Measurements from ENCODE around the gene KHDC3L. TPM values are rescaled to one million over a fixed set of nuclear protein-coding genes. Genes with fewer than 3 reads are reported as not detected.
"Not testable (repeated sequence)": the region's sequence is repeated elsewhere in the genome, so short reads cannot be mapped to it uniquely, and the experiment has no call there.

KHDC3L gene
- total RNA-seq, 1 donor from 2014 or later = not detected

GRCh38 chr6:73353636-73354593, 8.5 kb upstream of the KHDC3L start, which contains the start of gene DPPA5:
Gene DPPA5, minus strand, starts transcription at chr6:73354276. Its CDS starts 51 bp downstream, at chr6:73354225.
- no peak within 1 kb of the TSS for H3K27ac Mint-ChIP-seq
- no peaks in the 10 kb centered on the region for H3K36me3 Mint-ChIP-seq (ENCODE audit: low read depth)
- intact Hi-C loops (cut with micrococcal nuclease) = no loop called here
- H3K9me3 Mint-ChIP-seq = no peaks in the 10 kb centered on the region
- H3K4me3 Mint-ChIP-seq = no peak within 1 kb of the TSS
- no peaks in the 10 kb centered on the region for H3K4me1 Mint-ChIP-seq
- DNase-seq = no peak
- H3K27me3 Mint-ChIP-seq = peaks cover 26% of the 10 kb centered on the region

DNA sequence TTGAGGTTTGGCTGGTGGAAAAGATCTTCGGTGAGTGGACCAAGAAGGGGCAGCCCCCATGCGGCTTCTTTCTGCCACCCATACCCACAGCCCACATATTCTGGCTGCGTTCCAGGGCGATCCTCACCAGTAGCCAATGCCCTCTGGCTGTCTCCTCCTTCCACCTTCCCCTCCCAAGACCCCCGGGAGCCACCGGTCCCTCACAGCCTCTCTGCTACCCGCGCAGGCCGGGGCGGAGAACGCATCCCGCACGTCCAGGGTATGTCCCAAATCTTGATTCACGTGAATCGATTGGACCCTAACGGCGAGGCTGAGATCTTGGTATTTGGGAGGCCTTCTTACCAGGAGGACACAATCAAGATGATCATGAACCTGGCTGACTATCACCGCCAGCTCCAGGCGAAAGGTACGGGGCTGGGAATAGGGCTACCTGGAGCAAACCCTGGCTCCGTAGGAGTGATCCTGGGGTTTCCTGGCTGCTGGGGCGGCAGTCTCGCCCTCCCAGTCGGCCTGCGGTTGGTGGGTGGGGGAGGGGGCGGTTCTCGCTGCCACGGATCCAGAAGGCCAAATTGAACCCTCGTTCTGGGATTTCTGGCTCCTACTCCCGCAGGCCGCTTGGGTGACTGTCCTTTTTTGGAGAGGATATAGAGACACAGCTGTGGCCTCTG, 545 bp downstream of the KHDC3L start:
- Mint-ChIP-seq H3K9me3 (no peaks in the 10 kb centered on the region), H3K27ac (no peak overlapping the region), H3K36me3 (ENCODE audit: low read depth) (no peaks in the 10 kb centered on the region), H3K4me3 (no peak overlapping the region), H3K27me3 (peaks cover 2% of the 10 kb centered on the region), H3K4me1 (no peaks in the 10 kb centered on the region)
- no peak for DNase-seq
- intact Hi-C loops (cut with micrococcal nuclease) = no loop called here

GRCh38 chr6:73363537-73363875, 1.0 kb downstream of the KHDC3L start:
- no peak overlapping the region for H3K4me3 Mint-ChIP-seq

DNA sequence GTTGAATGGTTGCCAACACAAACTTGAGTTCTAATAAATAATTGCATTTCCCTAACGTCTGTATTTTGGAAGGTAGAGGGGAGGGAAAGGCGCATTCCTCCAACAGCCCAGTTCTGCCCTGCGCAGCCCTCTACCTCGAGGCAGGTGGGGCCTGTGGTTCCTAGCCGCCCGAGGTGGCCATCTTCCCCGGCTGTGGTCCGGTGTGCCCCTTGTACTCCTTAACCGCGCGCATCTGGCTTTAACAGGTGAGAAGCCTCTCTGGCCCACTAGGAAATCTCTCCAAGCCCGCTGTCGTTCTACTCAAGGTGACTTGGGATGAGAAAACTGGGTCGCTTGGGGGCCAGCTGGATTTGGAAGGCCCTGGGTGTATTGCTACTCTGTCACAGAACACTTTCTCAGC, 1.7 kb downstream of the KHDC3L start:
- H3K36me3 Mint-ChIP-seq (ENCODE audit: low read depth) = no peaks in the 10 kb centered on the region
- DNase-seq = no peak

More at GRCh38 chr6:73363537-73363875, 1.0 kb downstream of the KHDC3L start:
- Mint-ChIP-seq H3K36me3 (ENCODE audit: low read depth) (no peaks in the 10 kb centered on the region), H3K27me3 (peaks cover 2% of the 10 kb centered on the region), H3K27ac (no peak overlapping the region), H3K9me3 (no peaks in the 10 kb centered on the region), H3K4me1 (no peaks in the 10 kb centered on the region)
- intact Hi-C loops (cut with micrococcal nuclease) = no loop called here
- no peak for DNase-seq

DNA sequence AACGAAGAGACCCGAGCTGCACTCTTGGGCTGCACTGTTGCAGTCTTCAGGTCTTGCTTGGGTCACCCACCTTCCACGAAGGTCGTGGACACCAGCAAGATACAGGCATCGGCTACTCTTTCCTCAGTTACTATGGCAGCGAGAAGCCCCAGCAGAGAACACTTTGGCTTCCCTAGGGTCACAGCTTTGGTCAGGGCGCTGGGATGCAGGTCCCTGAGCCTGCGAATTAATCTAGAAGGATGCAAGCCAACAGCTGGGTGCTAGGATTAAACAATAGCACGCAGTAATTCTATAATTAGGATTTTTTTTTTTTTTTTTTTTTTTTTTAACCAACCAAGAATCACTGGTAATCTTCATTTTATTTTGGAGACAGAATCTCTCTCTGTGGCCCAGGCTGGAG, 2.1 kb downstream of the KHDC3L start:
- intact Hi-C loops (cut with micrococcal nuclease) = no loop called here

More for the DNA sequence above, 1.7 kb downstream of the KHDC3L start:
- H3K4me1 Mint-ChIP-seq = no peaks in the 10 kb centered on the region
- no peak overlapping the region for H3K4me3 Mint-ChIP-seq
- no peaks in the 10 kb centered on the region for H3K9me3 Mint-ChIP-seq
- H3K27me3 Mint-ChIP-seq = peaks cover 2% of the 10 kb centered on the region
- intact Hi-C loops (cut with micrococcal nuclease) = no loop called here
- H3K27ac Mint-ChIP-seq = no peak overlapping the region

DNA sequence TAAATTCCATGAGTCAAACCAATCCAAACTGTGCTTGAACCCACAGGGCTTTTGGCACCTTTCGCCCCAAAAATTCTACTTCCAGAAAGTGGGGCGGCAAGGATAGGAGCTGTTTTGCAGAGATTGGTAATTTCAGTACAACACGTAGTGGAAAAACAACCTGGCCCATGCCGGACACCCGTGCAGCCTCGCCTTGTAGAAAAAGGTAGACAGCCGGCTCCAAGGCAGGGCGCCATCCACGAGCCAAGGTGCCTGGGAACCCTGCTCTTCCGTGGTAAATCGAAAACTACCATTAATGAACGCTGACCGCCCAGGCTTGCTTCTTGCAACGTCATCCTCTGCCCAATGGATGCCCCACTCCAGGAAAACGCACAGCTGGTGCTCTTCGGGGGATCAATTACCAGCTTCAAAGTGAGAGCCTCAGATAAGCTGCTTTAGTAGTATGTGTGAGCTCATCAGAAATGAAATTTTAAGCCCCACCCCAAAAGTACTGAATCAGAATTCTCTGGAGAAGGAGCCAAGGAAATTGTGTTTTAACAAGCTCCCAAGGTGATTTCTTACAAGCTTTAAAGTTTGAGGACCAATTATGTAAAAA, 5.4 kb downstream of the KHDC3L start:
- intact Hi-C loops (cut with micrococcal nuclease) = no loop called here

More for the DNA sequence above, 2.1 kb downstream of the KHDC3L start:
- DNase-seq = no peak
- Mint-ChIP-seq H3K4me1 (no peaks in the 10 kb centered on the region), H3K9me3 (no peaks in the 10 kb centered on the region), H3K36me3 (ENCODE audit: low read depth) (no peaks in the 10 kb centered on the region), H3K27ac (no peak overlapping the region), H3K27me3 (peaks cover 2% of the 10 kb centered on the region), H3K4me3 (no peak overlapping the region)

DNA sequence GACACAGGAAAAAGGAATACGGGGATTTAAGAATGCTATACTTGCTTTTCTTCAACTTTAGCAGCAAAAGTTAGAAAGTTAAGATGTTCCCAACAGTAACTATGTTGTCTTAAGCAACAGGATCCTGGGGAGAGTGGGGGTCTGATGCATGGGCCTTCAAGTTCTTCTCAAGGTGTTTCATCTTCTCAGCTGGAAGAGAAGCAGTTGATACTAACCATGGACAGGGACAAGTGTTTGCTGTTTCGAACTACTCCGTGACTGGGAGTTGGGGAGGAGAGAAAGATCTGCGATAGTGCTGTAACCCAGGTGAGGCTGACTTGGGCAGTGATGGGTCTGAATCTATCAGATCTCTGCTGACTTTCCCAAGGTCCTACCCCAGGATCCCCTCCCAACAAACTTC, 6.2 kb downstream of the KHDC3L start:
- H3K27ac Mint-ChIP-seq = no peak overlapping the region
- intact Hi-C loops (cut with micrococcal nuclease) = no loop called here
- no peak overlapping the region for H3K4me3 Mint-ChIP-seq
- H3K4me1 Mint-ChIP-seq = no peaks in the 10 kb centered on the region
- H3K36me3 Mint-ChIP-seq (ENCODE audit: low read depth) = no peaks in the 10 kb centered on the region
- H3K27me3 Mint-ChIP-seq = peaks cover 2% of the 10 kb centered on the region
- no peaks in the 10 kb centered on the region for H3K9me3 Mint-ChIP-seq
- DNase-seq = no peak

More for the DNA sequence above, 5.4 kb downstream of the KHDC3L start:
- Mint-ChIP-seq H3K36me3 (ENCODE audit: low read depth) (no peaks in the 10 kb centered on the region), H3K27me3 (peaks cover 2% of the 10 kb centered on the region), H3K9me3 (no peaks in the 10 kb centered on the region), H3K27ac (no peak overlapping the region), H3K4me1 (no peaks in the 10 kb centered on the region), H3K4me3 (no peak overlapping the region)
- no peak for DNase-seq

GRCh38 chr6:73369157-73369556, 6.7 kb downstream of the KHDC3L start:
- Mint-ChIP-seq H3K9me3 (no peaks in the 10 kb centered on the region), H3K27ac (no peak overlapping the region), H3K4me3 (no peak overlapping the region), H3K36me3 (ENCODE audit: low read depth) (no peaks in the 10 kb centered on the region), H3K4me1 (no peaks in the 10 kb centered on the region), H3K27me3 (peaks cover 2% of the 10 kb centered on the region)
- no peak for DNase-seq
- intact Hi-C loops (cut with micrococcal nuclease) = no loop called here

DNA sequence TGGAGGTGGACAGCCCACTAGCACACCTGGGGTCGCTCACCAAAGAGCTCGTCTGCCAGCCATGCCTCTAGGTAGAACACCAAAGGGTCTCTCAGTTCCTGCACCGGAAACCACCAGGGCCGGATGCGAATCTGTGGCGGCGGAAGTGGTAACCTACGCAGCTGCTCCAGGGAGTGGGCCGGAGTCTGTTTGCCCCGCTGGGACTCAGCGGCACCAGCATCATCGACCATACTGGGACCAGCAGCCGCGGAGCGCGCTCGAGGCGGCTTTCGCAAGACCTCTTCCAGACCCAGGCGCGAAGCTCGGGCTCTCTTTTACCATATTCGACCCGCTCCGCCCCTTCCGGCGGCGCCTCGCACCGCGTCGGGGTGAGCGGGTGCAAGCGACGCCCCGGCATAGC, 7.1 kb downstream of the KHDC3L start, which contains the start of gene OOEP:
TSS of gene OOEP (minus strand) at position 335 of the 400 bp plus-strand sequence. CDS start at position 230, 105 bp downstream.
- no peak for DNase-seq
- intact Hi-C loops (cut with micrococcal nuclease) = no loop called here
- Mint-ChIP-seq H3K4me1 (no peaks in the 10 kb centered on the region), H3K36me3 (ENCODE audit: low read depth) (no peaks in the 10 kb centered on the region), H3K27ac (no peak within 1 kb of the TSS), H3K4me3 (no peak within 1 kb of the TSS), H3K27me3 (peaks cover 2% of the 10 kb centered on the region), H3K9me3 (no peaks in the 10 kb centered on the region)

DNA sequence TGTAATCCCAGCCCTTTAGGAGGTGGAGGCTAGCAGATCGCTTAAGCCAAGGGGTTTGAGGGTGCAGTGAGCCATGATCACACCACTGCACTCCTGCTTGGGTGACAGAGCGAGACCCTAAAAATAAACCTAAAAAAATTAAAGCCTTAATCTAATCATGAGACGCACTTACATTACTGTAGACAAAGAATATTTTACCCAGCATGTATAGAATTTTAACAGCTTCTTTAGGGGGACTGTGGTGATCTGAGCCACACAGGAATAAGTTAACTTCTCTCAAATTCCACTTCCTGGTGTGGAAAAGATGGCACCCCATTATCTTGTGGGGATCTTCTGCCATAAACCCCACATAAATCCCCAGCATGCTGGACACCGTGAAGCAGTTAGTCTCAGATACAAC, 9.5 kb downstream of the KHDC3L start:
- DNase-seq = no peak
- no peaks in the 10 kb centered on the region for H3K27me3 Mint-ChIP-seq
- intact Hi-C loops (cut with micrococcal nuclease) = no loop called here

GRCh38 chr6:73372516-73372915, 10.1 kb downstream of the KHDC3L start:
- Mint-ChIP-seq H3K36me3 (ENCODE audit: low read depth) (no peaks in the 10 kb centered on the region), H3K4me1 (no peaks in the 10 kb centered on the region), H3K27ac (no peak overlapping the region), H3K27me3 (no peaks in the 10 kb centered on the region), H3K4me3 (no peak overlapping the region), H3K9me3 (no peaks in the 10 kb centered on the region)
- intact Hi-C loops (cut with micrococcal nuclease) = no loop called here
- no peak for DNase-seq

More for the DNA sequence above, 9.5 kb downstream of the KHDC3L start:
- Mint-ChIP-seq H3K9me3 (no peaks in the 10 kb centered on the region), H3K36me3 (ENCODE audit: low read depth) (no peaks in the 10 kb centered on the region), H3K4me3 (no peak overlapping the region), H3K27ac (no peak overlapping the region), H3K4me1 (no peaks in the 10 kb centered on the region)

DNA sequence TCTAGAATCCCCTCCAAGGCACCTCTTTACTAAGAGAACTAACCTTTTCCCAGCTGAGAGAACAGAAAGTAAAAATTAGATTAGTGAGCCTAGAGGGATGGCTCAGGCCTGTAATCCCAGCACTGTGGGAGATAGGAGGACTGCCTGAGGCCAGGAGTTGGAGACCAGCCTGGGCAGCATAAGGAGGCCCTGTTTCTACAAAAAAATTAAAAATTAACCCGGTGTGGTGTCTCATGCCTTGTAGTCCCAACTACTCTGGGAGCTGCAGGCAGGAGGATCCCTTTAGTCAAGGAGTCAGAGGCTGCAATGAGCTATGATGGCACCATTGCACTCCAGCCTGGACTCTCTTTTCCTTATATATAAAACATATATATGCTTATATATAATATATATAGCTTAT, 12.8 kb downstream of the KHDC3L start:
- DNase-seq = no peak
- Mint-ChIP-seq H3K27me3 (no peaks in the 10 kb centered on the region), H3K9me3 (no peaks in the 10 kb centered on the region), H3K36me3 (ENCODE audit: low read depth) (no peaks in the 10 kb centered on the region), H3K4me3 (no peak overlapping the region), H3K27ac (no peak overlapping the region), H3K4me1 (no peaks in the 10 kb centered on the region)
- intact Hi-C loops (cut with micrococcal nuclease) = no loop called here

- Mint-ChIP-seq H3K27ac (no peak overlapping the region), H3K4me3 (no peak overlapping the region)
These were observed 14.8 kb downstream of the KHDC3L start for GRCh38 chr6:73377225-73377624.

DNA sequence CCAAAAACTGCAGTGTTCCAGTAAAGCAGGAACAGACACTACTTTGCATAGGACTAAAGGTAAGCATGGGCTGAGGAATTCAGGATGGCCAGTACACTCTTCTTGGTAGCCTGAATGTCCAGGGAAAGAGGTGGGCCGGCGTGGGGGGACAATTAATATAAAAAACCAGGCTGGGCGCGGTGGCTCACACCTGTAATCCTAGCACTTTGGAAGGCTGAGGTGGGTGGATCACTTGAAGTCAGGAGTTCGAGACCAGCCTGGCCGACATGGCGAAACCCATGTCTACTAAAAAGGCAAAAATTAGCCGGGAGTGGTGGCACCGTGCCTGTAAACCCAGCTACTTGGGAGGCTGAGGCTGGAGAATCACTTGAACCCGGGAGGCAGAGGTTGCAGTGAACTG, 19.1 kb downstream of the KHDC3L start:
- H3K27me3 Mint-ChIP-seq; H3K36me3 Mint-ChIP-seq (ENCODE audit: low read depth); H3K9me3 Mint-ChIP-seq; H3K4me3 Mint-ChIP-seq; intact Hi-C loops (cut with micrococcal nuclease); H3K4me1 Mint-ChIP-seq; DNase-seq; H3K27ac Mint-ChIP-seq: not testable (repeated sequence)

More at GRCh38 chr6:73377225-73377624, 14.8 kb downstream of the KHDC3L start:
- intact Hi-C loops (cut with micrococcal nuclease) = no loop called here
- H3K4me1 Mint-ChIP-seq = no peaks in the 10 kb centered on the region
- no peak for DNase-seq
- no peaks in the 10 kb centered on the region for H3K36me3 Mint-ChIP-seq (ENCODE audit: low read depth)
- H3K9me3 Mint-ChIP-seq = no peaks in the 10 kb centered on the region
- H3K27me3 Mint-ChIP-seq = no peaks in the 10 kb centered on the region
